HEK293 (cell line): ENCODE data around the gene ANKRD28.
A peak's percentile ranks its signal among the peaks of the same experiment; 100 is the strongest.

ENCODE experiments used
- CTCF ChIA-PET: fragments of 350-600 bp; formaldehyde crosslinking; extraction: SDS; loops from one replicate; lab custom pipeline; 2021; ENCODE audit warnings: antibody characterized with exemption; lab: Yijun Ruan, JAX
- POLR2A ChIA-PET: fragments of 300-600 bp; formaldehyde crosslinking; extraction: SDS; loops from one replicate; lab custom pipeline; 2020; ENCODE audit warnings: antibody characterized with exemption, inconsistent platforms; lab: Yijun Ruan, JAX
- H3K27ac ChIP-seq: fragments of 200-500 bp; sonication (Bioruptor generic); 2 replicates; pipeline ENCODE4 v1.5.1; 2014; ENCODE audit warnings: low read depth, low read length, control low read depth, inconsistent platforms; ENCODE audit errors: extremely low read depth
- H3K36me3 ChIP-seq, 2 experiments: fragments of 200-500 bp in 1 of 2; sonication (Bioruptor generic) in 1 of 2; 1 replicate in 1 of 2; 2 replicates in 1 of 2; pipeline ENCODE4 v1.5.1; 2014 to 2017; ENCODE audit warnings: inconsistent platforms in 2 of 2, low read length in 2 of 2; ENCODE audit not compliant: control insufficient read depth in 2 of 2, insufficient read depth in 1 of 2
- H3K4me1 ChIP-seq: fragments of 200-500 bp; sonication (Bioruptor generic); 2 replicates; pipeline ENCODE4 v1.5.1; 2014; ENCODE audit warnings: mild to moderate bottlenecking, low read length, inconsistent platforms; ENCODE audit not compliant: control insufficient read depth, insufficient read depth
- H3K4me3 ChIP-seq: 2 replicates; pipeline ENCODE4 v1.5.1; 2011; ENCODE audit warnings: low read depth, mild to moderate bottlenecking, control low read depth, low read length, moderate library complexity
- H3K9me3 ChIP-seq: fragments of 200-500 bp; sonication (Bioruptor generic); 2 replicates; pipeline ENCODE4 v1.5.1; 2014; ENCODE audit warnings: low read depth, low read length, inconsistent platforms; ENCODE audit not compliant: control insufficient read depth, insufficient read depth
- MZF1 ChIP-seq: fragments of 450-650 bp; formaldehyde crosslinking; IDR thresholded peaks from 2 replicates; pipeline ENCODE4 v1.5.1; 2017; ENCODE audit warnings: missing biosample characterization, missing genetic modification characterization, borderline replicate concordance
- ZBTB17 ChIP-seq: fragments of 450-650 bp; formaldehyde crosslinking; IDR thresholded peaks from 2 replicates; pipeline ENCODE4 v1.5.1; 2016; ENCODE audit warnings: missing biosample characterization, missing genetic modification characterization
- ZFHX2 ChIP-seq: fragments of 450-650 bp; formaldehyde crosslinking; conservative IDR thresholded peaks from 2 replicates; pipeline ENCODE4 v1.5.1; 2016; ENCODE audit warnings: missing biosample characterization, missing genetic modification characterization
- ZFP41 ChIP-seq: fragments of 450-650 bp; formaldehyde crosslinking; IDR thresholded peaks from 2 replicates; pipeline ENCODE4 v1.5.1; 2016; ENCODE audit warnings: missing biosample characterization, missing genetic modification characterization, borderline replicate concordance
- ZIC2 ChIP-seq: fragments of 450-650 bp; formaldehyde crosslinking; IDR thresholded peaks from 2 replicates; pipeline ENCODE4 v1.5.1; 2016; ENCODE audit warnings: missing biosample characterization, missing genetic modification characterization
- ZNF211 ChIP-seq: fragments of 450-650 bp; formaldehyde crosslinking; IDR thresholded peaks from 2 replicates; pipeline ENCODE4 v1.5.1; 2016; ENCODE audit warnings: low read depth, missing biosample characterization, missing genetic modification characterization
- ZNF473 ChIP-seq: fragments of 450-650 bp; formaldehyde crosslinking; IDR thresholded peaks from 2 replicates; pipeline ENCODE4 v1.5.1; 2017; ENCODE audit warnings: missing biosample characterization, missing genetic modification characterization
- ZNF530 ChIP-seq: fragments of 450-650 bp; formaldehyde crosslinking; IDR thresholded peaks from 2 replicates; pipeline ENCODE4 v1.5.1; 2016; ENCODE audit warnings: low read depth, missing biosample characterization, missing genetic modification characterization
- ZNF626 ChIP-seq: fragments of 450-650 bp; sonication (Bioruptor Pico); formaldehyde crosslinking; IDR thresholded peaks from 2 replicates; pipeline ENCODE4 v1.5.1; 2018; ENCODE audit warnings: missing biosample characterization, missing genetic modification characterization, inconsistent platforms
- ZNF768 ChIP-seq: fragments of 450-650 bp; formaldehyde crosslinking; IDR thresholded peaks from 2 replicates; pipeline ENCODE4 v1.5.1; 2018; ENCODE audit warnings: missing biosample characterization, mild to moderate bottlenecking, missing genetic modification characterization
- ZNF777 ChIP-seq: fragments of 450-650 bp; formaldehyde crosslinking; IDR thresholded peaks from 2 replicates; pipeline ENCODE4 v1.5.1; 2017; ENCODE audit warnings: missing biosample characterization, missing genetic modification characterization, borderline replicate concordance
- TF ChIP-seq, protein P1 (sequence below): fragments of 450-650 bp; formaldehyde crosslinking; IDR thresholded peaks from 2 replicates; pipeline ENCODE4 v1.5.1; 2017; ENCODE audit warnings: missing biosample characterization, missing genetic modification characterization
- TF ChIP-seq, protein P2 (sequence below): fragments of 450-650 bp; formaldehyde crosslinking; IDR thresholded peaks from 2 replicates; pipeline ENCODE4 v1.5.1; 2017; ENCODE audit warnings: missing biosample characterization, mild to moderate bottlenecking, missing genetic modification characterization, moderate library complexity
- TF ChIP-seq, protein P3 (sequence below): fragments of 450-650 bp; formaldehyde crosslinking; IDR thresholded peaks from 2 replicates; pipeline ENCODE4 v1.5.1; 2017; ENCODE audit warnings: missing biosample characterization, missing genetic modification characterization
- TF ChIP-seq, protein P4 (sequence below): fragments of 450-650 bp; formaldehyde crosslinking; IDR thresholded peaks from 2 replicates; pipeline ENCODE4 v1.5.1; 2016; ENCODE audit warnings: missing biosample characterization, missing genetic modification characterization
- TF ChIP-seq, protein P5 (sequence below): fragments of 450-650 bp; formaldehyde crosslinking; IDR thresholded peaks from 2 replicates; pipeline ENCODE4 v1.5.1; 2016; ENCODE audit warnings: missing biosample characterization, missing genetic modification characterization
- TF ChIP-seq, protein P6 (sequence below): fragments of 450-650 bp; formaldehyde crosslinking; IDR thresholded peaks from 2 replicates; pipeline ENCODE4 v1.5.1; 2016; ENCODE audit warnings: missing biosample characterization, missing genetic modification characterization

ANKRD28 gene

DNA sequence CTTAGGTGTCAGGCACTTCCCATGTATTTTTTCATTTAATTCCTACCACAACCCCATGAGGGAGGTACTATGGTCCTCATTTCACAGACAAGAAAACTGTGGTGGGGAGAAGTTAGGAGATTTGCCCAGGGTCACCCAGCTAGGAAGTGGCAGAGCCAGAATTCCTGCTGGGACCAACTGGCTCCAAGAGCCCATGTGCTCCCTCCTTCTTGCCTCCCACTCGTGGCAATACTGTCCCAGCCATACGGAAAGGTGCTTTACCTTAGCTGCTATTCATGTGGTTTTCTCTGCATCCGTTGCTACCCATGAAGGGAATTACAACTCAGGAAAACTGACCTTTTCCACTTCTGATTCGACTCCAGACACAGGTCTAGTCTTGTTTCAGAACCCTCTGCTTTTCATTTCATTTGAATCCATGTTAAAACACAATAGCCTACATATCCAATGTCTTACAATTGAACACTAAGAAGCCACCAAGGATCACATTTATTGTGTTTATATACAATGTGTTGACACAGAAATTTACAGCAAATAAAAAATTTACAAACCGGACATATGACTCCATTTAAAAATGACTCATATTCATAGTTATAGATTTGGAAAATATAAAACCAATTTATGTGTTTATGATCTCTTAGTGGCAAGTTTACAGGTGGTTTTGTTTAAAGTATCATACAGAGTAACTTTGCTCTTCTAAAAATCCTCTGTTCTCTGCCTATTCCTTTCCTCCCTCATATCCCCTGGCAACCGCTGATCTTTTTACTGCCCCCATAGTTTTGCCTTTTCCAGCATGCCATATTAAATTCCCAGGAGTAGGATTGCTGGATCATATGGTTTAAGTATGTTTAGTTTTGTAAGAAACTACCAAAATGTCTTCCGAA lies 137.5 kb downstream of the ANKRD28 start:
- Histone ChIP-seq H3K36me3 (no peaks in the 10 kb centered on the region), H3K27ac (no peak overlapping the region), H3K9me3 (no peaks in the 10 kb centered on the region), H3K4me3 (no peak overlapping the region), H3K4me1 (no peaks in the 10 kb centered on the region)
- TF ChIP-seq ZFP41 (tag by site-specific recombination), result no peak
- TF ChIP-seq, protein P1, sequence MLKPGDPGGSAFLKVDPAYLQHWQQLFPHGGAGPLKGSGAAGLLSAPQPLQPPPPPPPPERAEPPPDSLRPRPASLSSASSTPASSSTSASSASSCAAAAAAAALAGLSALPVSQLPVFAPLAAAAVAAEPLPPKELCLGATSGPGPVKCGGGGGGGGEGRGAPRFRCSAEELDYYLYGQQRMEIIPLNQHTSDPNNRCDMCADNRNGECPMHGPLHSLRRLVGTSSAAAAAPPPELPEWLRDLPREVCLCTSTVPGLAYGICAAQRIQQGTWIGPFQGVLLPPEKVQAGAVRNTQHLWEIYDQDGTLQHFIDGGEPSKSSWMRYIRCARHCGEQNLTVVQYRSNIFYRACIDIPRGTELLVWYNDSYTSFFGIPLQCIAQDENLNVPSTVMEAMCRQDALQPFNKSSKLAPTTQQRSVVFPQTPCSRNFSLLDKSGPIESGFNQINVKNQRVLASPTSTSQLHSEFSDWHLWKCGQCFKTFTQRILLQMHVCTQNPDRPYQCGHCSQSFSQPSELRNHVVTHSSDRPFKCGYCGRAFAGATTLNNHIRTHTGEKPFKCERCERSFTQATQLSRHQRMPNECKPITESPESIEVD (tag by site-specific recombination), result no peak
- TF ChIP-seq, protein P2, sequence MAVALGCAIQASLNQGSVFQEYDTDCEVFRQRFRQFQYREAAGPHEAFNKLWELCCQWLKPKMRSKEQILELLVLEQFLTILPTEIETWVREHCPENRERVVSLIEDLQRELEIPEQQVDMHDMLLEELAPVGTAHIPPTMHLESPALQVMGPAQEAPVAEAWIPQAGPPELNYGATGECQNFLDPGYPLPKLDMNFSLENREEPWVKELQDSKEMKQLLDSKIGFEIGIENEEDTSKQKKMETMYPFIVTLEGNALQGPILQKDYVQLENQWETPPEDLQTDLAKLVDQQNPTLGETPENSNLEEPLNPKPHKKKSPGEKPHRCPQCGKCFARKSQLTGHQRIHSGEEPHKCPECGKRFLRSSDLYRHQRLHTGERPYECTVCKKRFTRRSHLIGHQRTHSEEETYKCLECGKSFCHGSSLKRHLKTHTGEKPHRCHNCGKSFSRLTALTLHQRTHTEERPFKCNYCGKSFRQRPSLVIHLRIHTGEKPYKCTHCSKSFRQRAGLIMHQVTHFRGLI, result no peak
- TF ChIP-seq ZNF768 (tag by site-specific recombination), result no peak
- TF ChIP-seq ZNF777, result no peak
- TF ChIP-seq ZNF626, result no peak
- POLR2A ChIA-PET, result no interaction called here
- CTCF ChIA-PET, result no interaction called here

DNA sequence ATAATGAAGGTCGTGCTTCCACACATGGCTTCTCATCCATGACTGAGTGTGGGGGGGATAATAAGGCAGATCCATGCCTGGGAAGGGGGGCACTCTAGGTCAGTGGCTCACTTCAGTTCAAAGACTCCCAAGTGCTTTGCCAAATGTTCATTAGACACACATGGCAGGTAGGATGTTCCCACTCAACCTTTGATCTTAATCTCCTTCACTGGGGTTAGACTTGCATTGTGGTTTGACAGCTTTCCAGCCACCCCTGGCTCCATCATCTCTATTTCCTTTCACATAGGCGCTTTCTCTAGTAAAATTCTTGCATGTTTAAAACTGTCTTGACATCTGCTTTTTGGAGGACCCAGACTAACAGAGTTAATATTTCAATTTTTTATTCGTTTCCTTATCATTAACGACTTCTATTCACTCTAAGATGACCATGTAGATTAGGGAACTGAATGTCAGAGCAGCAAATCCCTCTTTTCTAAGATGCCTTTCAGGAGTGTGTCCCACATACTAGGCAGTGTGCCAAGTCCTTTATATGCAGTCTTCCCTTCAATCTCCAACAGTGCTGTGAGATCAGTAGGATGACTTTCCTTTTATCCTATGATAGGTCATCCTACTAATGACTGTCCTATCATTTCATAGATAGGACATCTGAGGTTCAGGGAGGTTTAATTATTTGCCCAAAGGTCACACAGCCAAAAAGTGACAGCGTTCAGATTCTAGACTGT lies 138.4 kb downstream of the ANKRD28 start:
- Histone ChIP-seq H3K4me3 (no peak overlapping the region), H3K4me1 (no peaks in the 10 kb centered on the region), H3K9me3 (no peaks in the 10 kb centered on the region), H3K36me3 (no peaks in the 10 kb centered on the region), H3K27ac (no peak overlapping the region)
- ChIA-PET POLR2A (no interaction called here), CTCF (no interaction called here)
- TF ChIP-seq, protein P3, sequence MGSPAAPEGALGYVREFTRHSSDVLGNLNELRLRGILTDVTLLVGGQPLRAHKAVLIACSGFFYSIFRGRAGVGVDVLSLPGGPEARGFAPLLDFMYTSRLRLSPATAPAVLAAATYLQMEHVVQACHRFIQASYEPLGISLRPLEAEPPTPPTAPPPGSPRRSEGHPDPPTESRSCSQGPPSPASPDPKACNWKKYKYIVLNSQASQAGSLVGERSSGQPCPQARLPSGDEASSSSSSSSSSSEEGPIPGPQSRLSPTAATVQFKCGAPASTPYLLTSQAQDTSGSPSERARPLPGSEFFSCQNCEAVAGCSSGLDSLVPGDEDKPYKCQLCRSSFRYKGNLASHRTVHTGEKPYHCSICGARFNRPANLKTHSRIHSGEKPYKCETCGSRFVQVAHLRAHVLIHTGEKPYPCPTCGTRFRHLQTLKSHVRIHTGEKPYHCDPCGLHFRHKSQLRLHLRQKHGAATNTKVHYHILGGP (tag by site-specific recombination), result no peak
- TF ChIP-seq ZNF530, result no peak
- TF ChIP-seq, protein P4, sequence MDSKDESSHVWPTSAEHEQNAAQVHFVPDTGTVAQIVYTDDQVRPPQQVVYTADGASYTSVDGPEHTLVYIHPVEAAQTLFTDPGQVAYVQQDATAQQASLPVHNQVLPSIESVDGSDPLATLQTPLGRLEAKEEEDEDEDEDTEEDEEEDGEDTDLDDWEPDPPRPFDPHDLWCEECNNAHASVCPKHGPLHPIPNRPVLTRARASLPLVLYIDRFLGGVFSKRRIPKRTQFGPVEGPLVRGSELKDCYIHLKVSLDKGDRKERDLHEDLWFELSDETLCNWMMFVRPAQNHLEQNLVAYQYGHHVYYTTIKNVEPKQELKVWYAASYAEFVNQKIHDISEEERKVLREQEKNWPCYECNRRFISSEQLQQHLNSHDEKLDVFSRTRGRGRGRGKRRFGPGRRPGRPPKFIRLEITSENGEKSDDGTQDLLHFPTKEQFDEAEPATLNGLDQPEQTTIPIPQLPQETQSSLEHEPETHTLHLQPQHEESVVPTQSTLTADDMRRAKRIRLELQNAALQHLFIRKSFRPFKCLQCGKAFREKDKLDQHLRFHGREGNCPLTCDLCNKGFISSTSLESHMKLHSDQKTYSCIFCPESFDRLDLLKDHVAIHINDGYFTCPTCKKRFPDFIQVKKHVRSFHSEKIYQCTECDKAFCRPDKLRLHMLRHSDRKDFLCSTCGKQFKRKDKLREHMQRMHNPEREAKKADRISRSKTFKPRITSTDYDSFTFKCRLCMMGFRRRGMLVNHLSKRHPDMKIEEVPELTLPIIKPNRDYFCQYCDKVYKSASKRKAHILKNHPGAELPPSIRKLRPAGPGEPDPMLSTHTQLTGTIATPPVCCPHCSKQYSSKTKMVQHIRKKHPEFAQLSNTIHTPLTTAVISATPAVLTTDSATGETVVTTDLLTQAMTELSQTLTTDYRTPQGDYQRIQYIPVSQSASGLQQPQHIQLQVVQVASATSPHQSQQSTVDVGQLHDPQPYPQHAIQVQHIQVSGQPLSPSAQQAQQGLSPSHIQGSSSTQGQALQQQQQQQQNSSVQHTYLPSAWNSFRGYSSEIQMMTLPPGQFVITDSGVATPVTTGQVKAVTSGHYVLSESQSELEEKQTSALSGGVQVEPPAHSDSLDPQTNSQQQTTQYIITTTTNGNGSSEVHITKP (tag by site-specific recombination), result peak; percentile 69
- 0 out of 2 replicates have a peak, but pooled peaks have one; percentile 27 for TF ChIP-seq MZF1 (tag by site-specific recombination)
- no peak for TF ChIP-seq ZIC2 (tag by site-specific recombination)
- TF ChIP-seq ZNF211 (tag by site-specific recombination), result no peak
- TF ChIP-seq ZFP41 (tag by site-specific recombination), result no peak
- peak; percentile 48; the same call in 1 of the 2 replicates for TF ChIP-seq ZBTB17
- TF ChIP-seq, protein P5, sequence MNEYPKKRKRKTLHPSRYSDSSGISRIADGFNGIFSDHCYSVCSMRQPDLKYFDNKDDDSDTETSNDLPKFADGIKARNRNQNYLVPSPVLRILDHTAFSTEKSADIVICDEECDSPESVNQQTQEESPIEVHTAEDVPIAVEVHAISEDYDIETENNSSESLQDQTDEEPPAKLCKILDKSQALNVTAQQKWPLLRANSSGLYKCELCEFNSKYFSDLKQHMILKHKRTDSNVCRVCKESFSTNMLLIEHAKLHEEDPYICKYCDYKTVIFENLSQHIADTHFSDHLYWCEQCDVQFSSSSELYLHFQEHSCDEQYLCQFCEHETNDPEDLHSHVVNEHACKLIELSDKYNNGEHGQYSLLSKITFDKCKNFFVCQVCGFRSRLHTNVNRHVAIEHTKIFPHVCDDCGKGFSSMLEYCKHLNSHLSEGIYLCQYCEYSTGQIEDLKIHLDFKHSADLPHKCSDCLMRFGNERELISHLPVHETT (tag by site-specific recombination), result no peak
- TF ChIP-seq ZFHX2 (tag by site-specific recombination), result peak; percentile 19; the same call in 1 of the 2 replicates
- no peak for TF ChIP-seq ZNF473 (tag by site-specific recombination)
- TF ChIP-seq, protein P6, sequence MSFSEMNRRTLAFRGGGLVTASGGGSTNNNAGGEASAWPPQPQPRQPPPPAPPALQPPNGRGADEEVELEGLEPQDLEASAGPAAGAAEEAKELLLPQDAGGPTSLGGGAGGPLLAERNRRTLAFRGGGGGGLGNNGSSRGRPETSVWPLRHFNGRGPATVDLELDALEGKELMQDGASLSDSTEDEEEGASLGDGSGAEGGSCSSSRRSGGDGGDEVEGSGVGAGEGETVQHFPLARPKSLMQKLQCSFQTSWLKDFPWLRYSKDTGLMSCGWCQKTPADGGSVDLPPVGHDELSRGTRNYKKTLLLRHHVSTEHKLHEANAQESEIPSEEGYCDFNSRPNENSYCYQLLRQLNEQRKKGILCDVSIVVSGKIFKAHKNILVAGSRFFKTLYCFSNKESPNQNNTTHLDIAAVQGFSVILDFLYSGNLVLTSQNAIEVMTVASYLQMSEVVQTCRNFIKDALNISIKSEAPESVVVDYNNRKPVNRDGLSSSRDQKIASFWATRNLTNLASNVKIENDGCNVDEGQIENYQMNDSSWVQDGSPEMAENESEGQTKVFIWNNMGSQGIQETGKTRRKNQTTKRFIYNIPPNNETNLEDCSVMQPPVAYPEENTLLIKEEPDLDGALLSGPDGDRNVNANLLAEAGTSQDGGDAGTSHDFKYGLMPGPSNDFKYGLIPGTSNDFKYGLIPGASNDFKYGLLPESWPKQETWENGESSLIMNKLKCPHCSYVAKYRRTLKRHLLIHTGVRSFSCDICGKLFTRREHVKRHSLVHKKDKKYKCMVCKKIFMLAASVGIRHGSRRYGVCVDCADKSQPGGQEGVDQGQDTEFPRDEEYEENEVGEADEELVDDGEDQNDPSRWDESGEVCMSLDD, result no peak
